CD4-positive, CD25-positive, alpha-beta regulatory T cell (primary cell): ENCODE results near the gene KRTAP10-4. TPM values are rescaled to one million over a fixed set of nuclear protein-coding genes. Genes with fewer than 3 reads are reported as not detected.

Experiments used
- ATAC-seq, 2 donors: fragments of 150-1000 bp; cut with Tn5 transposase; one replicate each; pipeline ENCODE4 v1.10.0; 2021; ENCODE audit warnings: low read depth in 2 of 2, moderate number of reproducible peaks in 2 of 2, moderate library complexity in 1 of 2
- DNase-seq, 3 donors: peaks; one replicate each; pipeline versions ENCODE4 v3.0.0 to v3.0.0-alpha.2; 2012 to 2022; ENCODE audit warnings: mixed read lengths in 1 of 3
- H3K27ac ChIP-seq: one replicate; pipeline ENCODE4 v1.7.0; 2013; ENCODE audit warnings: mild to moderate bottlenecking, low read length; ENCODE audit not compliant: insufficient read depth, poor library complexity, severe bottlenecking
- H3K27me3 ChIP-seq: one replicate; pipeline ENCODE4 v1.7.0; 2013; ENCODE audit warnings: low read length; ENCODE audit not compliant: control insufficient read depth, insufficient read depth
- H3K36me3 ChIP-seq: one replicate; pipeline ENCODE4 v1.7.0; 2013; ENCODE audit warnings: mild to moderate bottlenecking, low read length, moderate library complexity; ENCODE audit not compliant: control insufficient read depth, insufficient read depth
- H3K4me1 ChIP-seq: 2 replicates; pipeline ENCODE4 v1.7.0; 2013; ENCODE audit warnings: mild to moderate bottlenecking, low read length; ENCODE audit not compliant: insufficient read depth, control insufficient read depth, poor library complexity, severe bottlenecking
- H3K4me3 ChIP-seq: one replicate; pipeline ENCODE4 v1.7.0; 2013; ENCODE audit warnings: low read depth, mild to moderate bottlenecking, low read length, moderate library complexity
- H3K9me3 ChIP-seq, 2 experiments: 1 replicate in 1 of 2; 2 replicates in 1 of 2; pipeline ENCODE4 v1.7.0; 2013; ENCODE audit warnings: low read length in 2 of 2, mild to moderate bottlenecking in 1 of 2, moderate library complexity in 1 of 2; ENCODE audit not compliant: control insufficient read depth in 2 of 2
- H3K27ac Mint-ChIP-seq, 3 donors: one replicate each; pipeline ENCODE4 v1.8.0; 2020 to 2022; ENCODE audit warnings: mild to moderate bottlenecking in 3 of 3, mixed read lengths in 3 of 3, moderate library complexity in 2 of 3
- H3K27me3 Mint-ChIP-seq: one replicate; pipeline ENCODE4 v1.8.0; 2022; ENCODE audit warnings: mild to moderate bottlenecking, mixed read lengths
- H3K36me3 Mint-ChIP-seq: one replicate; pipeline ENCODE4 v1.8.0; 2020; ENCODE audit warnings: mixed read lengths
- H3K4me1 Mint-ChIP-seq, 4 donors: one replicate each; pipeline ENCODE4 v1.8.0; 2020 to 2022; ENCODE audit warnings: mixed read lengths in 4 of 4, mild to moderate bottlenecking in 1 of 4
- H3K4me3 Mint-ChIP-seq, 4 donors: one replicate each; pipeline ENCODE4 v1.8.0; 2020 to 2022; ENCODE audit warnings: mild to moderate bottlenecking in 4 of 4, mixed read lengths in 4 of 4, moderate library complexity in 3 of 4
- H3K9me3 Mint-ChIP-seq, 7 donors: one replicate each; pipeline ENCODE4 v1.8.0; 2020 to 2022; ENCODE audit warnings: mixed read lengths in 7 of 7, mild to moderate bottlenecking in 3 of 7, moderate library complexity in 2 of 7
- polyA plus RNA-seq, 4 donors: library from polyadenylated mRNA; unstranded; fragments of 300-500 nt; fragmentation: Illumina TruSeq; gene quantifications; one replicate each; pipeline ENCODE4 v1.2.3, GENCODE V29; 2021
- total RNA-seq: library from RNA; stranded (reverse); gene quantifications from one replicate; pipeline ENCODE4 v1.2.3, GENCODE V29; 2022

The KRTAP10-4 gene
- total and polyA plus RNA-seq, 5 donors from 2014 or later = not detected

DNA sequence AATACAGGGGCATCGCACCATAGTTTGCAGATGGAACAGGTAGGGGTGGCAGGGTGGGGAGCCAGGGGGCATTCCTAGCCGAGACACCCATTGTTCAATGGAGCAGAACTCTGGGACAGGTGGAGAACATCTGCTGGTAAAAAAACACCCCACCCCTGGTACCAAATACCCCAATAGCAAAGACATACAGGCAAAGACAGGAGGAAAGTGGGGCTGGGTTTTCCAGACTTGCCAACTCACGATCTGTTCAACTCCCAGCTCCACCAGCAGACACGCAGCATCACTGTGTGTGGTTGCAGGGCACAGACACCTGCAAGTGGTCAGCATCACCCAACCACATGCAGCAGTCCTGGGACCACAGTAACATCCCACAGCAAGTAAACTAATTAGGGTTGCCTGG lies 38.0 kb downstream of the KRTAP10-4 start:
- Mint-ChIP-seq H3K4me3 (no peak overlapping the region), H3K36me3 (peaks cover 4% of the 10 kb centered on the region), H3K4me1 (peaks cover 0 to 16% (median 0%) of the 10 kb centered on the region in 4 donors), H3K9me3 (peaks cover 0 to 27% (median 8%) of the 10 kb centered on the region in 7 donors), H3K27ac (no peak overlapping the region), H3K27me3 (peaks cover 3% of the 10 kb centered on the region)
- DNase-seq = no peak
- H3K4me3 ChIP-seq = no peak overlapping the region
- H3K4me1 ChIP-seq = peaks cover 3% of the 10 kb centered on the region
- no peak overlapping the region for H3K27ac ChIP-seq
- H3K36me3 ChIP-seq = no peaks in the 10 kb centered on the region
- H3K27me3 ChIP-seq = peaks cover 9% of the 10 kb centered on the region
- H3K9me3 ChIP-seq = peaks cover 14 to 29% of the 10 kb centered on the region in 2 experiments
- ATAC-seq = no peak

DNA sequence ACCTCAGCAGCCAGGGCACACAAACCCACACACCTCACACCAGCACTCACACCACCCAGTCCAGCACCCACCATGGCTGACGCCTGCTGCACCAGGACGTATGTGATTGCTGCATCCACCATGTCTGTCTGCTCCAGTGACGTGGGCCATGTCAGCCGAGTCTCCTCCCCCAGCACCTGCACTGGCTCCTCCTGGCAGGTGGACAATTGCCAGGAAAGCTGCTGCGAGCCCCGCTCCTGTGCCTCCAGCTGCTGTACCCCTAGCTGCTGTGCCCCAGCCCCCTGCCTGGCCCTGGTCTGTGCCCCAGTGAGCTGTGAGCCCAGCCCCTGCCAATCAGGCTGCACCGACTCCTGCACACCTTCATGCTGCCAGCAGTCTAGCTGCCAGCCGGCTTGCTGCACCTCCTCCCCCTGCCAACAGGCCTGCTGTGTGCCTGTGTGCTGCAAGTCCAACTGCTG lies 38.5 kb downstream of the KRTAP10-4 start, which contains the start of gene KRTAP10-8:
Gene KRTAP10-8, plus strand, starts transcription at position 51 of the 458 bp plus-strand sequence. Its CDS starts 22 bp downstream, at position 73.
- DNase-seq (no peak), ATAC-seq (no peak)
- Histone ChIP-seq H3K27ac (no peak within 1 kb of the TSS), H3K4me1 (peaks cover 3% of the 10 kb centered on the region), H3K36me3 (no peaks in the 10 kb centered on the region), H3K27me3 (peaks cover 7% of the 10 kb centered on the region), H3K4me3 (no peak within 1 kb of the TSS), H3K9me3 (peaks cover 14 to 29% of the 10 kb centered on the region in 2 experiments)
- Mint-ChIP-seq H3K27me3 (no peaks in the 10 kb centered on the region), H3K36me3 (peaks cover 4% of the 10 kb centered on the region), H3K9me3 (peaks cover 0 to 27% (median 8%) of the 10 kb centered on the region in 7 donors), H3K27ac (no peak within 1 kb of the TSS), H3K4me3 (no peak within 1 kb of the TSS), H3K4me1 (peaks cover 0 to 21% (median 0%) of the 10 kb centered on the region in 4 donors)

DNA sequence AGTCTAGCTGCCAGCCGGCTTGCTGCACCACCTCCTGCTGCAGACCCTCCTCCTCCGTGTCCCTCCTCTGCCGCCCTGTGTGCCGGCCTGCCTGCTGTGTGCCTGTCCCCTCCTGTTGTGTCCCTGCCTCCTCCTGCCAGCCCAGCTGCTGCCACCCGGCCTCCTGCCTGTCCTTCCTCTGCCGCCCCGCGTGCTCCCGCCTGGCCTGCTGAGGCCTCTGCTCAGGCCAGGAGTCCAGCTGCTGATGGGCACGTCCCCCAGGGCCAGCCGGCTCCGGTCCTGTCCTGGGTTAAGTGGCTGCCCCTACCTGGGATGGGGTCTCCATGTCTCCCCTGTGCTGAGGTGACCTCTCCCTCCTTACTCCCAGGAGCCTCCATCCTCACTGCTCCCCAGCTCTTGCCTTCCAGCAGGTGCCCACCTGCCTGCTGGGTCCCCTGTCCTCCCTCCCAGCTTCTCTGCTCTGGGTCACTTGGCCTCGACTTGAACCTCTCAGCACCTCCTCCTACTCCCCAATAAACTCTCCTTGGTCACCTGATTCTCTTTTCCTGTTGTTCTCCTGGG lies 39.2 kb downstream of the KRTAP10-4 start:
- peaks cover 0 to 27% (median 8%) of the 10 kb centered on the region in 7 donors for H3K9me3 Mint-ChIP-seq
- Histone ChIP-seq H3K4me3 (no peak overlapping the region), H3K36me3 (no peaks in the 10 kb centered on the region), H3K4me1 (peaks cover 5% of the 10 kb centered on the region), H3K27ac (no peak overlapping the region), H3K9me3 (peaks cover 14 to 29% of the 10 kb centered on the region in 2 experiments), H3K27me3 (peaks cover 4% of the 10 kb centered on the region)
- H3K27me3 Mint-ChIP-seq = no peaks in the 10 kb centered on the region
- peaks cover 0 to 28% (median 0%) of the 10 kb centered on the region in 4 donors for H3K4me1 Mint-ChIP-seq
- peaks cover 4% of the 10 kb centered on the region for H3K36me3 Mint-ChIP-seq
- DNase-seq (no peak), ATAC-seq (no peak)
- H3K27ac Mint-ChIP-seq = no peak overlapping the region
- H3K4me3 Mint-ChIP-seq = no peak overlapping the region

DNA sequence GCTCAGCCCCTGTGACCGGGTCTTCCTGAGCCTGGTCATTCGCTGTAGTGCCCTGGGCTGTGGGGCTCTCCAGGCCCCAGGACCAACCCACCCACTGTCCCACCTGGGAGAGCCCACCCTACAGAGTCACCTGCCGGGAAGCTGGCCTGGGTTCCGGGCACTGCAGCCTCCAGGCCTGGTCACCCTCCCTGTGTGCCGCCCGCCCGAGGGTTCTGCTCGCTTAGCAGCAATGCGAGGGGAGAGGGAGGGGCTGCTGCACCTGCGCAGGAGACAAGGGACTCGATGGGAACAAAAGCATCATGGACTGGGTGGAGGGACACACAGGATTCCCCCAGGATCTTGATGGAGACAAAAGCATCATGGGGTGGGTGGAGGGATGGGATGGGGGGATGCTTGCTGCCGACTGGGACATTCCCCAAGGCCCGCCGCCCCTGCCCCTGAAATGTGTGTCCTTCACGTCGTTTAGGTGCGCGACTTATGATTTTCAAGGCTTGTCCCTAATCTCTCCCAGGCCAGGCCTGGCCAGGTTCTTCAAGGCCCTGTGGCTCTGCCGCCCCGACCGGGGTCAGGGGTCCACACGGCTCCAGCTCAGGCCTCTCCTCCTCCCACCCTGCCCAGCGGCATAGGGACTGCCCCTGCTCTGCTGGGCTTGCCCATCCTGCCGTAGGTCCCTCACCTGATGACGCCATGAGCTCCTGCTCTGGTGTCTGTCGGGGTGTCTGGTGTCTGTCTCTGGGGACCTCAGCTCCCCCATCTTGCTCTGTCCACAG lies 40.0 kb downstream of the KRTAP10-4 start:
- Histone ChIP-seq H3K36me3 (no peaks in the 10 kb centered on the region), H3K9me3 (peaks cover 14 to 29% of the 10 kb centered on the region in 2 experiments), H3K27ac (no peak overlapping the region), H3K27me3 (peaks cover 4% of the 10 kb centered on the region), H3K4me1 (peaks cover 13% of the 10 kb centered on the region), H3K4me3 (no peak overlapping the region)
- no peaks in the 10 kb centered on the region for H3K27me3 Mint-ChIP-seq
- H3K9me3 Mint-ChIP-seq = peaks cover 0 to 27% (median 8%) of the 10 kb centered on the region in 7 donors
- no peak overlapping the region for H3K27ac Mint-ChIP-seq
- DNase-seq = no peak
- H3K4me3 Mint-ChIP-seq = no peak overlapping the region
- H3K36me3 Mint-ChIP-seq = peaks cover 4% of the 10 kb centered on the region
- no peak for ATAC-seq
- H3K4me1 Mint-ChIP-seq = peaks cover 0 to 36% (median 5%) of the 10 kb centered on the region in 4 donors

DNA sequence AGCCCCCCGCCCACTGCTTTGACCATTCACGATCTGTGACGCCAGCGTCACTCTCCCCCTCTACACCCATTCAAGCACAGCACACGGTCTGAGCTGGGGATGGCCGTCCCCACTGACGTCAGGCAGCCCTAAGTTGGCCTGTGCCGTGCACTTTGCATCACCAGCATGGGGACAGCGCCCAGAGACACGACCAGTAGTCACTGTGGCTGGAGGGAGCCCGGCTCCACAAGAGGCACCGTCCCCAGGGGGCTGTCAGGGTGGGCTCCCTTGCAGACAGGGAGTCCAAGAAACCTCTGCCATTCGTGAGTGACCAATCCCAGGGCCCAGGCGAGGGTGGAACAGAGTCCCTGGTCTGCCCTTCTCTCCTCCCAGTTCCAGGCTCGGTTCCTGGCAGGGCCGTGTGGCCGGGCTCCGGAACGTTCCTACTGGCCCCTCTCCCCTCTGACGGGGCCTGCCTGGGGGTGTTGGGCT lies 40.7 kb downstream of the KRTAP10-4 start:
- H3K4me3 Mint-ChIP-seq = no peak overlapping the region
- H3K9me3 Mint-ChIP-seq = peaks cover 1 to 29% (median 9%) of the 10 kb centered on the region in 7 donors
- DNase-seq (no peak), ATAC-seq (no peak)
- Histone ChIP-seq H3K36me3 (no peaks in the 10 kb centered on the region), H3K27me3 (peaks cover 2% of the 10 kb centered on the region), H3K9me3 (peaks cover 11 to 25% of the 10 kb centered on the region in 2 experiments), H3K4me3 (no peak overlapping the region), H3K27ac (no peak overlapping the region), H3K4me1 (peaks cover 19% of the 10 kb centered on the region)
- peaks cover 4% of the 10 kb centered on the region for H3K36me3 Mint-ChIP-seq
- H3K4me1 Mint-ChIP-seq = peaks cover 6 to 42% (median 12%) of the 10 kb centered on the region in 4 donors
- no peaks in the 10 kb centered on the region for H3K27me3 Mint-ChIP-seq
- no peak overlapping the region for H3K27ac Mint-ChIP-seq

DNA sequence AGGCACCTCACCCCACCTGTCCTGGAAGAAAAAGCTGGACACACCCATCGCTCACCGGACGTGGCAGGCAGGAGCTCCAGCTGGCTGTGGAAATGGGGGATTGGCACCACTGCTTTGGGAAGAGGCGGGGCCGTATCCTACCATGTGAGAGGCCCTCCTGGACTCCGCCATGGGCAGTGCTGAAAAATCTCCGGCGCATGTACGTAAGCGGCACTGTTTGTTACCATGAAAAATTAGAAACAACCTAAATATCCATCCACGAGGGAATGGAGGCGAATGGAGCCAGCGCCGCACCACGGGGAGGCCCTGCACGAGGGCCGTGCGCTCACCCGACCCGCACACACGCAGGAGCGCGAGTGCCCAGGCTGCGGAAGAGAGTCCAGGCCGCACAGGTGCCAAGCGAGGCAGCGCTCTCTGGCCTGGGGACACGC lies 41.4 kb downstream of the KRTAP10-4 start:
- Mint-ChIP-seq H3K27ac (no peak overlapping the region), H3K4me3 (peak overlapping the region in 1 of 4 donors; percentile 48), H3K9me3 (peaks cover 1 to 28% (median 12%) of the 10 kb centered on the region in 7 donors), H3K4me1 (peaks cover 14 to 50% (median 19%) of the 10 kb centered on the region in 4 donors), H3K36me3 (peaks cover 5% of the 10 kb centered on the region), H3K27me3 (no peaks in the 10 kb centered on the region)
- H3K9me3 ChIP-seq = peaks cover 5 to 21% of the 10 kb centered on the region in 2 experiments
- ATAC-seq = no peak
- no peaks in the 10 kb centered on the region for H3K27me3 ChIP-seq
- no peak overlapping the region for H3K27ac ChIP-seq
- peaks cover 24% of the 10 kb centered on the region for H3K4me1 ChIP-seq
- no peak for DNase-seq
- H3K4me3 ChIP-seq = no peak overlapping the region
- H3K36me3 ChIP-seq = no peaks in the 10 kb centered on the region

DNA sequence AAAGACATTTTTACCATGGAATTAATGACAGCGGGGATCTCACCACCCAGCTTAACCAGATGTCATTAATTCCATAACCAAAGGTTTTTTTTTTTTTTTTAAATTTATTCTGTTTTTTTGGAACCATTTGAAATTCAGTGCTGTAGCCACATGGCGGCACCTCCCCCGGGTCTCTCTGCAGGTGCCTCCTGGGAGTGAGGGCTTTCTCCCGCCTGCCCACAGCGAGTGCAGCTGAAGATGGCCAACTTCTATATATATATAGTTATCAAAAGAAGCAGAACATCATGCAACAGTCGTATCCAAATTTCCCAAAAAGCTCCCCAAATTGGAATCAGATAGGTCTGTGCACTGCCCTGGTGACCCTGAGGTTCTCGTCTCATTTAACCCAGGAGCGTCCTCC lies 41.9 kb downstream of the KRTAP10-4 start:
- Histone ChIP-seq H3K36me3 (no peaks in the 10 kb centered on the region), H3K27ac (no peak overlapping the region), H3K27me3 (no peaks in the 10 kb centered on the region), H3K9me3 (peaks cover 9 to 20% of the 10 kb centered on the region in 2 experiments), H3K4me3 (no peak overlapping the region), H3K4me1 (peaks cover 24% of the 10 kb centered on the region)
- peaks cover 3 to 26% (median 14%) of the 10 kb centered on the region in 7 donors for H3K9me3 Mint-ChIP-seq
- no peaks in the 10 kb centered on the region for H3K27me3 Mint-ChIP-seq
- H3K4me1 Mint-ChIP-seq = peaks cover 17 to 53% (median 21%) of the 10 kb centered on the region in 4 donors
- no peak overlapping the region for H3K27ac Mint-ChIP-seq
- no peak for ATAC-seq
- DNase-seq = no peak
- H3K4me3 Mint-ChIP-seq = no peak overlapping the region
- H3K36me3 Mint-ChIP-seq = peaks cover 4% of the 10 kb centered on the region
